SK-N-MC (cell line): ENCODE results near the gene OR7A5.

Source experiments
- FOXP2 ChIP-seq: optimal IDR thresholded peaks from 2 replicates; pipeline ENCODE3; 2011; ENCODE audit warnings: mild to moderate bottlenecking, moderate library complexity; ENCODE audit not compliant: insufficient read depth; ENCODE audit errors: extremely low read length, control extremely low read depth
- POLR2AphosphoS5 ChIP-seq: IDR thresholded peaks from 2 replicates; pipeline ENCODE4 v1.6.1; 2012; ENCODE audit warnings: mild to moderate bottlenecking, low read depth, low read length, borderline replicate concordance

DNA sequence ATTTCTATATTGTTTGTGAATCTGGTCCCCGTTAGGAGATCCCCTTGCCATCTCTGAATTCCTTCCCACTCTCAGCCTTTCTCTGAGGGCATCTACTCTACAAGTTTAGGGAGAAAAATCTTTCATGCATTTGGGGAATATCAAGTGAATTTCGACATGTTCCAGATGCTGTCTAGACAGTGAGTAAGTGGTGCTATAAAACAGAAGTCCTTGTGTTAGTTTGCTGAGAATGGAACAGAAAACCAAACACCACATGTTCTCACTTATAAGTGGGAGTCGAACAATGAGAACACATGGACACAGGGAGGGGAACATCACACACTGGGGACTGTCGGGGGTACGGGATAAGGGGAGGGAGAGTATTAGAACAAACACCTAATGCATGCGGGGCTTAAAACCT, 8.6 kb upstream of the OR7A5 start:
- no peak for TF ChIP-seq FOXP2
- no peak for TF ChIP-seq POLR2AphosphoS5
